Spleen (tissue), 11 donors: ENCODE results near the gene DGKG. TPM values are rescaled to one million over a fixed set of nuclear protein-coding genes. Genes with fewer than 3 reads are reported as not detected.

Source experiments
- DNase-seq: peaks from one replicate; pipeline ENCODE4 v3.0.0-alpha.2; 2020
- H3K27ac ChIP-seq, 8 donors: fragments of 200-600 bp; sonication (generic) in 7 of 8; 1 replicate in 4 of 8; 2 replicates in 4 of 8; pipeline versions ENCODE4 v1.5.0 to v1.8.0; 2016 to 2021; ENCODE audit warnings: inconsistent platforms in 4 of 8, mild to moderate bottlenecking in 4 of 8, moderate library complexity in 1 of 8
- H3K27me3 ChIP-seq, 7 donors: fragments of 200-600 bp; sonication (generic) in 6 of 7; replicated peaks in 1 of 7; 1 replicate in 4 of 7; 2 replicates in 3 of 7; pipeline versions ENCODE4 v1.5.0 to v1.8.0; 2016 to 2021; ENCODE audit warnings: inconsistent platforms in 3 of 7, mild to moderate bottlenecking in 1 of 7
- H3K36me3 ChIP-seq, 6 donors: fragments of 200-600 bp; sonication (generic) in 5 of 6; 1 replicate in 4 of 6; 2 replicates in 2 of 6; pipeline versions ENCODE4 v1.5.0 to v1.8.0; 2016 to 2021; ENCODE audit warnings: inconsistent platforms in 2 of 6
- H3K4me1 ChIP-seq, 6 donors: fragments of 200-600 bp; sonication (generic) in 5 of 6; 1 replicate in 3 of 6; 2 replicates in 3 of 6; pipeline versions ENCODE4 v1.5.0 to v1.8.0; 2016 to 2021; ENCODE audit warnings: inconsistent platforms in 3 of 6
- H3K4me3 ChIP-seq, 8 donors: fragments of 200-600 bp; sonication (generic) in 7 of 8; 1 replicate in 4 of 8; 2 replicates in 4 of 8; pipeline versions ENCODE4 v1.5.0 to v1.8.0; 2016 to 2021; ENCODE audit warnings: inconsistent platforms in 4 of 8, mild to moderate bottlenecking in 4 of 8, moderate library complexity in 2 of 8
- H3K9me3 ChIP-seq, 8 donors: fragments of 200-600 bp; sonication (generic) in 7 of 8; 1 replicate in 4 of 8; 2 replicates in 4 of 8; pipeline versions ENCODE4 v1.5.0 to v1.8.0; 2016 to 2021; ENCODE audit warnings: inconsistent platforms in 4 of 8
- POLR2A ChIP-seq, 3 donors: fragments of 450-650 bp; IDR thresholded peaks; one replicate each; pipeline ENCODE4 v1.5.1; 2017; ENCODE audit warnings: antibody characterized with exemption in 3 of 3, mild to moderate bottlenecking in 1 of 3
- POLR2AphosphoS5 ChIP-seq, 3 donors: sonication (generic); formaldehyde crosslinking; IDR thresholded peaks; one replicate each; pipeline ENCODE4 v1.5.1; 2017; ENCODE audit warnings: antibody characterized with exemption in 3 of 3
- WGBS, 5 donors: extraction: QIAGEN DNeasy Blood & Tissue Kit in 3 of 5; methylation state at CpG; one replicate each; pipeline versions ENCODE4 v1.1.5 to v1.1.7; 2013 to 2018; 5-methylcytosine and 5-hydroxymethylcytosine counted together
- intact Hi-C: fragments of 100-400 bp; cut with DNase I; formaldehyde crosslinking; loops from one replicate; pipeline ENCODE4 v1.15.0; 2023; ENCODE audit warnings: low total_unique reads
- polyA plus RNA-seq, 3 donors: library from polyadenylated mRNA; stranded (reverse); fragments of 200-250 nt; gene quantifications; one replicate each; pipeline ENCODE4 v1.2.1, GENCODE V29; 2013
- total RNA-seq, 7 donors: library from RNA; depleted of rRNA in 3 of 7; stranded (reverse); fragments of >200 nt in 3 of 7; fragmentation: NEBNext Ultra II Directional in 4 of 7; extraction: Animal tissue kit (Norgen Biotek cat#: 25700) in 4 of 7; gene quantifications; one replicate each; pipeline versions ENCODE4 v1.1.0 to v1.2.1, GENCODE V29; 2016 to 2021
- TF ChIP-seq, protein P1 (sequence below), 11 experiments: fragments of 200-600 bp in 7 of 11; fragments of 450-650 bp in 4 of 11; sonication (generic) in 4 of 11; IDR thresholded peaks in 8 of 11; conservative IDR thresholded peaks in 3 of 11; 1 replicate in 7 of 11; 2 replicates in 4 of 11; pipeline versions ENCODE4 v1.4.0 to v1.8.0; 2016 to 2021; ENCODE audit warnings: antibody characterized with exemption in 11 of 11, inconsistent platforms in 4 of 11, mild to moderate bottlenecking in 1 of 11
- donor health status: healthy with polysubstance abuse.
- donor health status: DM: no; HTN: no; CAD: no; lungs with moderate emphysema.
- donor health status: DM: no; HTN: no; CAD: no.
- donor health status: Bipolar disorder and iron deficiency.
- donor health status: healthy.
- donor health status: DM: no; HTN: no; CAD: no.
- donor health status: DM: yes; HTN: yes; CAD: no.

The DGKG gene
- total and polyA plus RNA-seq, 10 donors = 0.22 to 7.7 (median 5.4) TPM

DNA sequence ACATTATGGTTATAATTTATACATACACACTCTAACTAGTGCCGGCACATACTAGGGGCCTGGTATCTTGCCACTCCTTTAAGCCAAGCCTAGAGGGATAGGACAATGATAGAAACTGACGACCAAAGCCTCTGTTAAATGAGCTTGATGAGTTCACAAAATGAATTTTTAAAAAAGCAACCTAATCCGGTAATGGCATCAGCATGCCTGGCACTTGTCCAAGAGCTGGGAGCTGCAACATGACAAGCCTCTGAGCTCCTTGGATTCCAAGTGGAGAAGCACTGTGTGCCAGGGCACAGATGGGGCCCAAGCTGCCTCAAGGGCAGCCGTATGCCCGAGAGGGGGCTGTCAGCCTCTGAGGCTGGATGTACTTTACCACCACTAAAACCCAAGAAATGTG, 262.9 kb downstream of the DGKG start:
- H3K4me1 ChIP-seq = peaks cover 6 to 35% (median 17%) of the 10 kb centered on the region in 6 donors
- no peak overlapping the region for H3K4me3 ChIP-seq
- no peak for DNase-seq
- whole genome bisulfite sequencing, 5 donors = 77 to 85% (median 78%) methylated on average over 5 of the region's 5 CpGs
- intact Hi-C loops = no loop called here
- H3K9me3 ChIP-seq = no peaks in the 10 kb centered on the region
- no peak overlapping the region for H3K27ac ChIP-seq
- peaks cover 0 to 43% (median 6%) of the 10 kb centered on the region in 7 donors for H3K27me3 ChIP-seq
- H3K36me3 ChIP-seq = no peaks in the 10 kb centered on the region
- no peak for TF ChIP-seq POLR2A (IDR thresholded peaks at IDR 0.05)
- TF ChIP-seq POLR2AphosphoS5 (IDR thresholded peaks at IDR 0.05) = no peak
- TF ChIP-seq, protein P1, sequence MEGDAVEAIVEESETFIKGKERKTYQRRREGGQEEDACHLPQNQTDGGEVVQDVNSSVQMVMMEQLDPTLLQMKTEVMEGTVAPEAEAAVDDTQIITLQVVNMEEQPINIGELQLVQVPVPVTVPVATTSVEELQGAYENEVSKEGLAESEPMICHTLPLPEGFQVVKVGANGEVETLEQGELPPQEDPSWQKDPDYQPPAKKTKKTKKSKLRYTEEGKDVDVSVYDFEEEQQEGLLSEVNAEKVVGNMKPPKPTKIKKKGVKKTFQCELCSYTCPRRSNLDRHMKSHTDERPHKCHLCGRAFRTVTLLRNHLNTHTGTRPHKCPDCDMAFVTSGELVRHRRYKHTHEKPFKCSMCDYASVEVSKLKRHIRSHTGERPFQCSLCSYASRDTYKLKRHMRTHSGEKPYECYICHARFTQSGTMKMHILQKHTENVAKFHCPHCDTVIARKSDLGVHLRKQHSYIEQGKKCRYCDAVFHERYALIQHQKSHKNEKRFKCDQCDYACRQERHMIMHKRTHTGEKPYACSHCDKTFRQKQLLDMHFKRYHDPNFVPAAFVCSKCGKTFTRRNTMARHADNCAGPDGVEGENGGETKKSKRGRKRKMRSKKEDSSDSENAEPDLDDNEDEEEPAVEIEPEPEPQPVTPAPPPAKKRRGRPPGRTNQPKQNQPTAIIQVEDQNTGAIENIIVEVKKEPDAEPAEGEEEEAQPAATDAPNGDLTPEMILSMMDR (IDR thresholded peaks at IDR 0.05 in 8 of 11, conservative IDR thresholded peaks at IDR 0.05 in 3 of 11) = no peak

DNA sequence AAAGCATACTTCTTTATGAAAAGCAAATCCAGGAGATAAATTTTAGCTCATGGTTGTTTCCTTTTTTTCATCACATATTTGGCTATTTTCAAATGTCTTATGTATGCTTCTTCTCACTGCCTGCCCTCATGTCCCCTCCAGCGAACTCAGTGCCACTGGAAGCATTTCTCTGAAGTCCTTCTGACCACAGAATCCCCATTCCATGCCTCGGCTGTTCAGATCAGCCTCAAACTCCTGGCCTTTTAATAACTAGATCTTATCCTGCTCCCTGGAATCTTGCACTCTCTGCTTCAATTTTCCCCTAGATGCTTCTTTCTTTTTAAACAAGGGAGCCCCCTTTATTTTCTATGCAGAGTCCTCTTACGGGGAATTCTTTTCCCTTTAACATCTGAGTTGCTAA, 263.3 kb downstream of the DGKG start:
- no peak for DNase-seq
- Histone ChIP-seq H3K27ac (no peak overlapping the region), H3K4me1 (peaks cover 6 to 37% (median 17%) of the 10 kb centered on the region in 6 donors), H3K27me3 (peaks cover 0 to 43% (median 6%) of the 10 kb centered on the region in 7 donors), H3K36me3 (no peaks in the 10 kb centered on the region), H3K9me3 (no peaks in the 10 kb centered on the region), H3K4me3 (no peak overlapping the region)
- 76 to 84% (median 83%) methylated on average over 3 of the region's 3 CpGs for WGBS, 5 donors
- TF ChIP-seq POLR2A (IDR thresholded peaks at IDR 0.05) (no peak), POLR2AphosphoS5 (IDR thresholded peaks at IDR 0.05) (no peak)
- TF ChIP-seq, protein P1 (IDR thresholded peaks at IDR 0.05 in 8 of 11, conservative IDR thresholded peaks at IDR 0.05 in 3 of 11) = no peak
- intact Hi-C loops = no loop called here

DNA sequence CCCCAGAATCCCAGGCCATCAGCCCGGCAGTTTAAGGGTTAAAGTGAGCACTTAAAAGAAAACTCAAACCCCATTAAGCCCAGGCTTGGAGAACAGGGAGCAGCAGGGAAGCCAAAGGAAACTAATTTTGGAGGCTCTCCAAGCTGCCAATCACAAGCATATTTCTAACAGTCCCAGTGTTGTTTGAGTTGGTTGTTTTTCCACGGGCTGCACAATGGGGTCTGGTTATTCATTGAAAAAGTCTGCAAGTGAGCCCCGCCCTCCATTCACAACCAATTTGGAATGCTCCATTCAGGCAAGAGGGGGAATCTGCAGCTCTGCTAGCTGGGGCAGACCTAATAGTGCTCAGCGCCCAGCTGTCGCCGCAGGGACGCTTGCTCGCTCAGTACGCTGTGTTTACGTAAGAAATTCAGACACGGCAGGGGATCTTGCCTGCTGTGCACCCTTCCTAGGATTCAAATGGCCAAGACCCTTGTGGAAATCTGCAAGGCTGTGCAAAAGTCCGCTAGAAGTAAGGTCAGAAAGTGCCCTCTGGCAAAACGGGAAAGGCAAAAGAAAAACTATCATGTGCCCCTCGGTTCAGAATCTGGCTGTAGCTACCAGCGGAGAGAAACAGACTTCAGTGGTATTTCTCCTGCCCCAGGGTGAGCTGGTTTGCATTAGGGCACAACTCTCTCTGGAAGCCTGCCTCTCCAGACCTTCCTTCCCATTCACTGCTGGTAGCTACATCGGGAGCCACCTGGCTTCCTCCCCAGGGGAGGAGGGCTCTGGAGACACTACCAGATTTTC, 264.2 kb downstream of the DGKG start:
- H3K36me3 ChIP-seq = no peaks in the 10 kb centered on the region
- H3K27ac ChIP-seq = peak overlapping the region in 4 of 8 donors; percentile 9 to 52 (median 22)
- DNase-seq = no peak
- no peaks in the 10 kb centered on the region for H3K9me3 ChIP-seq
- intact Hi-C loops = no loop called here
- peaks cover 6 to 43% (median 17%) of the 10 kb centered on the region in 6 donors for H3K4me1 ChIP-seq
- TF ChIP-seq POLR2AphosphoS5 (IDR thresholded peaks at IDR 0.05) (no peak), POLR2A (IDR thresholded peaks at IDR 0.05) (no peak)
- TF ChIP-seq, protein P1 (IDR thresholded peaks at IDR 0.05 in 8 of 11, conservative IDR thresholded peaks at IDR 0.05 in 3 of 11) = no peak
- H3K27me3 ChIP-seq = peaks cover 0 to 43% (median 6%) of the 10 kb centered on the region in 7 donors
- peak overlapping the region in 7 of 8 donors; percentile 11 to 39 (median 20) for H3K4me3 ChIP-seq
- 6 to 8% (median 8%) methylated on average over 16 of the region's 16 CpGs for WGBS, 5 donors

DNA sequence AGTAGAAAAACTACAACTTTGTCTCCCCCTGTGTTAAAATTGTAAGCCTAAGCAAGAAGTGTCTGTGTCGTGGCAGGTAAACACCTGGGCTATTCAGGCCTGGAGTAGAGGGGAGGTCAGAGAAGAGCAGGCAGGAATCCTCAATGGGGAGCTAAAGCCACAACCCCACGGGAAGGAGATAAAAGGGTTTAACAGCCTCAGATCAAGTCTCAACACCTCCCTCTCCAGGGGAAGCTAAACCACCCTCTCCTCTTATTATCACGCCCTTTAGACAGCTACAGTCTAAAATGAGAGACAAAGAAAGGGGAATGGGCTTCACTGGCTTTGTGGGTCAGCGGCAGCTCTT, 264.7 kb downstream of the DGKG start:
- peak overlapping the region in 5 of 8 donors; percentile 11 to 39 (median 33) for H3K4me3 ChIP-seq
- H3K4me1 ChIP-seq = peaks cover 6 to 43% (median 17%) of the 10 kb centered on the region in 6 donors
- 44 to 71% (median 53%) methylated on average over 4 of the region's 4 CpGs for WGBS, 5 donors
- H3K27ac ChIP-seq = peak overlapping the region in 3 of 8 donors; percentile 10 to 52 (median 33)
- H3K9me3 ChIP-seq = no peaks in the 10 kb centered on the region
- TF ChIP-seq, protein P1 (IDR thresholded peaks at IDR 0.05 in 8 of 11, conservative IDR thresholded peaks at IDR 0.05 in 3 of 11) = no peak
- TF ChIP-seq POLR2AphosphoS5 (IDR thresholded peaks at IDR 0.05) (no peak), POLR2A (IDR thresholded peaks at IDR 0.05) (no peak)
- H3K27me3 ChIP-seq = peaks cover 0 to 43% (median 6%) of the 10 kb centered on the region in 7 donors
- no peaks in the 10 kb centered on the region for H3K36me3 ChIP-seq
- intact Hi-C loops = no loop called here
- DNase-seq = no peak
